ENCODE results near the gene HOXD11. TPM values are rescaled to one million over a fixed set of nuclear protein-coding genes. Genes with fewer than 3 reads are reported as not detected.

HOXD11 gene
- total and polyA plus RNA-seq, 2 of the 13 experiments (the other 11 are each of a cell fraction or from before 2014, with no cell fraction given), result not detected

DNA sequence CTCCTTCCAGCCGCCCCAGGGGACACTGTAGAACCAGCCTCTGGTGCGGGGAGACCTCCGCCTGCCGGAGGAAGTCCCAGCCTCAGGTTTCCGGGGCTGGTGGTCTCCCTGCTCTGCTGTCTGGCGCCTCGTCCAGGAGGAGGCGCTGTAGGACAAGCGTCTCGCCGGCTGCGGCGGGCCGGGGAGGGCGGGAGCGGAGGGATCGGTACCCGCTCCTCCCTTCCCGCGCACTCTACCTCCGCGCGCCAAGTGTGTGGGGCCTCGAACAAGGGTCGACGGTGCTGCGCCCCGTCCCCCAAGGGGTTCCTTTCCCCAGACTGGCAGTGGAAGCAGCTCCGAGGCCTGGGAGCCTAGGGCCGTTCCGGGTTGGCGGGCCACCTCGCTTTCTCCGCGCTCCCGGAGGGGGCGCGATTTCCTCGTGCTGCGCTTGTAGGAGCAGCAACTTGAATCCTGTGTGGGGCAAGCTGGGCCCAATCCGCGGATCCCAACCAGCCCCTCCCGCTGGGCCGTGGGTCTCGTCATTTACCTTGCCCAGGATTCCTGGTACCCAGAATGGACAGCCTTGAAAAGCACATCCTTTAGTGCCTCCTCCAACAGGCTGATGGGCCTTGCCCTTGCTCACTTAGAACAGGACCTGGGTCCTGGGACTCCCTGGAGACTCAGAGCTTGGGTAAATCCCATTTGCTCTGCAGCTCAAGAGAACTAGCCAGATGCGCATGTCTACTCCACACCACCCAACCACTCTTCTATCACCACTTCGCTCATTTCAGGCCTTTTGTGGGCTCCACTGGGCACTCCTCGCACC lies 33.6 kb downstream of the HOXD11 start (continued):
- TF ChIP-seq PAXIP1 (CRISPR knock-in tag; conservative IDR thresholded peaks at IDR 0.05) (0 out of 2 replicates have a peak, but pooled peaks have one; percentile 17), ETV5 (CRISPR knock-in tag; IDR thresholded peaks at IDR 0.05; ENCODE audit: borderline replicate concordance) (peak; percentile 55), ZNF280D (CRISPR knock-in tag; IDR thresholded peaks at IDR 0.05) (0 out of 2 replicates have a peak, but pooled peaks have one; percentile 52), AHR (CRISPR knock-in tag; IDR thresholded peaks at IDR 0.05) (peak; percentile 83; the same call in 1 of the 2 replicates), ELF1 (CRISPR knock-in tag; IDR thresholded peaks at IDR 0.05) (peak; percentile 75), STAT5B (CRISPR knock-in tag; IDR thresholded peaks at IDR 0.05) (no peak), POLR2A (IDR thresholded peaks at IDR 0.05; ENCODE audit: insufficient read depth in 1 of 2, low read depth in 2 of 2, low read length in 2 of 2) (no peak), YY1 (IDR thresholded peaks at IDR 0.05; ENCODE audit: insufficient read depth, insufficient replicate concordance, low read depth, low read length) (peak; percentile 68), KLF9 (CRISPR knock-in tag; IDR thresholded peaks at IDR 0.05; ENCODE audit: low read depth) (no peak), ZNF777 (CRISPR knock-in tag; IDR thresholded peaks at IDR 0.05) (no peak), PLRG1 (conservative IDR thresholded peaks at IDR 0.05) (no peak), ARID5B (CRISPR knock-in tag; IDR thresholded peaks at IDR 0.05) (peak; percentile 65; the same call in 1 of the 2 replicates), ZNF251 (CRISPR knock-in tag; IDR thresholded peaks at IDR 0.05) (no peak), RNF219 (CRISPR knock-in tag; IDR thresholded peaks at IDR 0.05) (no peak)
- TF ChIP-seq, protein P1, sequence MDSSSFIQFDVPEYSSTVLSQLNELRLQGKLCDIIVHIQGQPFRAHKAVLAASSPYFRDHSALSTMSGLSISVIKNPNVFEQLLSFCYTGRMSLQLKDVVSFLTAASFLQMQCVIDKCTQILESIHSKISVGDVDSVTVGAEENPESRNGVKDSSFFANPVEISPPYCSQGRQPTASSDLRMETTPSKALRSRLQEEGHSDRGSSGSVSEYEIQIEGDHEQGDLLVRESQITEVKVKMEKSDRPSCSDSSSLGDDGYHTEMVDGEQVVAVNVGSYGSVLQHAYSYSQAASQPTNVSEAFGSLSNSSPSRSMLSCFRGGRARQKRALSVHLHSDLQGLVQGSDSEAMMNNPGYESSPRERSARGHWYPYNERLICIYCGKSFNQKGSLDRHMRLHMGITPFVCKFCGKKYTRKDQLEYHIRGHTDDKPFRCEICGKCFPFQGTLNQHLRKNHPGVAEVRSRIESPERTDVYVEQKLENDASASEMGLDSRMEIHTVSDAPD (CRISPR knock-in tag; IDR thresholded peaks at IDR 0.05), result no peak
